Mesendoderm (in vitro differentiated cells): ENCODE results near the gene BTN3A1.

Experiments used
- DNase-seq: peaks from one replicate; pipeline ENCODE4 v3.0.0; 2013
- H2AK5ac ChIP-seq: 2 replicates; pipeline ENCODE4 v1.6.1; 2013; ENCODE audit warnings: low read length, inconsistent platforms
- H2BK120ac ChIP-seq: 2 replicates; pipeline ENCODE4 v1.6.1; 2013; ENCODE audit warnings: low read depth, mild to moderate bottlenecking, low read length, moderate library complexity, mixed read lengths
- H2BK15ac ChIP-seq: replicated peaks from 2 replicates; pipeline ENCODE4 v1.6.1; 2013; ENCODE audit warnings: low read depth, mild to moderate bottlenecking, moderate library complexity
- H2BK5ac ChIP-seq: 2 replicates; pipeline ENCODE4 v1.6.1; 2013; ENCODE audit warnings: low read length, inconsistent platforms
- H3K18ac ChIP-seq: 2 replicates; pipeline ENCODE4 v1.6.1; 2013; ENCODE audit warnings: mild to moderate bottlenecking, low read length, mixed read lengths
- H3K23ac ChIP-seq: one replicate; pipeline ENCODE4 v1.6.1; 2013; ENCODE audit warnings: low read length
- H3K27ac ChIP-seq: 2 replicates; pipeline ENCODE4 v1.5.1; 2013; ENCODE audit warnings: low read depth, mild to moderate bottlenecking, inconsistent platforms, low read length, moderate library complexity
- H3K27me3 ChIP-seq: 2 replicates; pipeline ENCODE4 v1.6.1; 2013; ENCODE audit warnings: low read length, control low read depth, mild to moderate bottlenecking, inconsistent platforms; ENCODE audit not compliant: insufficient read depth, poor library complexity
- H3K36me3 ChIP-seq: 2 replicates; pipeline ENCODE4 v1.6.1; 2013; ENCODE audit warnings: low read length, inconsistent platforms; ENCODE audit not compliant: control insufficient read depth, insufficient read depth
- H3K4ac ChIP-seq: one replicate; pipeline ENCODE4 v1.6.1; 2013; ENCODE audit warnings: low read depth, mild to moderate bottlenecking, low read length, moderate library complexity
- H3K4me1 ChIP-seq: 2 replicates; pipeline ENCODE4 v1.6.1; 2013; ENCODE audit warnings: low read depth, low read length, inconsistent platforms; ENCODE audit not compliant: control insufficient read depth
- H3K4me2 ChIP-seq: 2 replicates; pipeline ENCODE4 v1.6.1; 2013; ENCODE audit warnings: low read length
- H3K4me3 ChIP-seq: 2 replicates; pipeline ENCODE4 v1.5.1; 2013; ENCODE audit warnings: mild to moderate bottlenecking, low read length
- H3K56ac ChIP-seq: one replicate; pipeline ENCODE4 v1.6.1; 2013; ENCODE audit warnings: low read length
- H3K79me1 ChIP-seq: 2 replicates; pipeline ENCODE4 v1.6.1; 2013; ENCODE audit warnings: low read length, inconsistent platforms
- H3K79me2 ChIP-seq: 2 replicates; pipeline ENCODE4 v1.6.1; 2013; ENCODE audit warnings: mild to moderate bottlenecking, low read length; ENCODE audit not compliant: control insufficient read depth, insufficient read depth
- H3K9ac ChIP-seq: 2 replicates; pipeline ENCODE4 v1.6.1; 2013; ENCODE audit warnings: low read length, inconsistent platforms
- H4K5ac ChIP-seq: one replicate; pipeline ENCODE4 v1.6.1; 2013; ENCODE audit warnings: low read length
- H4K8ac ChIP-seq: one replicate; pipeline ENCODE4 v1.6.1; 2013; ENCODE audit warnings: low read depth, mild to moderate bottlenecking, control low read depth, low read length, moderate library complexity
- WGBS: extraction: QIAGEN DNeasy Blood & Tissue Kit; methylation state at CpG from one replicate; pipeline ENCODE4 v1.1.7; 2013; ENCODE audit warnings: low lambda C conversion rate, missing lambda C conversion rate; ENCODE audit not compliant: insufficient coverage; ENCODE audit errors: extremely low coverage; 5-methylcytosine and 5-hydroxymethylcytosine counted together

Gene BTN3A1

GRCh38 chr6:26359765-26360164 lies 42.3 kb upstream of the BTN3A1 start:
- H3K27me3 ChIP-seq, result no peaks in the 10 kb centered on the region
- no peaks in the 10 kb centered on the region for H3K79me1 ChIP-seq
- H3K4me1 ChIP-seq, result peaks cover 5% of the 10 kb centered on the region
- H3K23ac ChIP-seq, result no peak overlapping the region
- no CpG with 5 or more reads among the region's 5 CpGs for WGBS
- H3K9ac ChIP-seq, result no peak overlapping the region
- no peak overlapping the region for H3K4ac ChIP-seq
- H4K5ac ChIP-seq, result no peak overlapping the region
- no peaks in the 10 kb centered on the region for H3K79me2 ChIP-seq
- H4K8ac ChIP-seq, result no peak overlapping the region
- no peak overlapping the region for H3K27ac ChIP-seq
- H3K56ac ChIP-seq, result no peak overlapping the region
- H2AK5ac ChIP-seq, result no peak overlapping the region
- no peak overlapping the region for H3K4me3 ChIP-seq
- no peak overlapping the region for H3K4me2 ChIP-seq
- H2BK120ac ChIP-seq, result no peak overlapping the region
- no peak overlapping the region for H2BK15ac ChIP-seq
- H2BK5ac ChIP-seq, result no peak overlapping the region
- H3K36me3 ChIP-seq, result no peaks in the 10 kb centered on the region
- no peak for DNase-seq
- H3K18ac ChIP-seq, result no peak overlapping the region

GRCh38 chr6:26360451-26361416 lies 41.3 kb upstream of the BTN3A1 start:
- H3K23ac ChIP-seq, result no peak overlapping the region
- no peak overlapping the region for H3K4me3 ChIP-seq
- no peak overlapping the region for H3K27ac ChIP-seq

GRCh38 chr6:26361544-26361943 lies 40.5 kb upstream of the BTN3A1 start:
- H3K4me3 ChIP-seq, result no peak overlapping the region
- H3K4ac ChIP-seq, result no peak overlapping the region
- WGBS, result no CpG with 5 or more reads among the region's 5 CpGs
- no peak overlapping the region for H2BK120ac ChIP-seq
- H2AK5ac ChIP-seq, result no peak overlapping the region
- H3K18ac ChIP-seq, result no peak overlapping the region
- no peak overlapping the region for H3K23ac ChIP-seq
- H3K27me3 ChIP-seq, result no peaks in the 10 kb centered on the region
- no peak overlapping the region for H3K4me2 ChIP-seq
- no peak overlapping the region for H4K8ac ChIP-seq
- no peak overlapping the region for H2BK15ac ChIP-seq
- H3K79me2 ChIP-seq, result no peaks in the 10 kb centered on the region
- no peaks in the 10 kb centered on the region for H3K4me1 ChIP-seq
- no peak overlapping the region for H3K9ac ChIP-seq
- no peak overlapping the region for H2BK5ac ChIP-seq
- H3K36me3 ChIP-seq, result no peaks in the 10 kb centered on the region
- H3K79me1 ChIP-seq, result no peaks in the 10 kb centered on the region
- no peak overlapping the region for H3K27ac ChIP-seq
- no peak for DNase-seq
- no peak overlapping the region for H4K5ac ChIP-seq
- no peak overlapping the region for H3K56ac ChIP-seq

More at GRCh38 chr6:26360451-26361416, 41.3 kb upstream of the BTN3A1 start:
- H3K27me3 ChIP-seq, result no peaks in the 10 kb centered on the region
- H2BK120ac ChIP-seq, result no peak overlapping the region
- H4K8ac ChIP-seq, result no peak overlapping the region
- DNase-seq, result no peak
- no CpG with 5 or more reads among the region's 14 CpGs for WGBS
- H4K5ac ChIP-seq, result no peak overlapping the region
- H2BK5ac ChIP-seq, result no peak overlapping the region
- H3K56ac ChIP-seq, result no peak overlapping the region
- no peaks in the 10 kb centered on the region for H3K4me1 ChIP-seq
- H3K79me1 ChIP-seq, result no peaks in the 10 kb centered on the region
- H3K18ac ChIP-seq, result no peak overlapping the region
- no peak overlapping the region for H3K9ac ChIP-seq
- H3K4ac ChIP-seq, result no peak overlapping the region
- no peak overlapping the region for H2AK5ac ChIP-seq
- no peak overlapping the region for H2BK15ac ChIP-seq
- no peaks in the 10 kb centered on the region for H3K36me3 ChIP-seq
- H3K79me2 ChIP-seq, result no peaks in the 10 kb centered on the region
- H3K4me2 ChIP-seq, result no peak overlapping the region

GRCh38 chr6:26362093-26362835 lies 39.8 kb upstream of the BTN3A1 start:
- H3K27ac ChIP-seq, result no peak overlapping the region
- H3K56ac ChIP-seq, result no peak overlapping the region
- no peaks in the 10 kb centered on the region for H3K79me2 ChIP-seq
- no peaks in the 10 kb centered on the region for H3K27me3 ChIP-seq
- H3K36me3 ChIP-seq, result no peaks in the 10 kb centered on the region
- H3K9ac ChIP-seq, result no peak overlapping the region
- H2AK5ac ChIP-seq, result no peak overlapping the region
- H3K4me3 ChIP-seq, result no peak overlapping the region
- H3K79me1 ChIP-seq, result no peaks in the 10 kb centered on the region
- H4K5ac ChIP-seq, result no peak overlapping the region
- no peak for DNase-seq
- H2BK120ac ChIP-seq, result no peak overlapping the region
- no peak overlapping the region for H3K18ac ChIP-seq
- H2BK5ac ChIP-seq, result no peak overlapping the region
- no peak overlapping the region for H3K4me2 ChIP-seq
- no CpG with 5 or more reads among the region's 9 CpGs for WGBS
- no peaks in the 10 kb centered on the region for H3K4me1 ChIP-seq
- no peak overlapping the region for H4K8ac ChIP-seq
- H3K4ac ChIP-seq, result no peak overlapping the region
- no peak overlapping the region for H2BK15ac ChIP-seq
- H3K23ac ChIP-seq, result no peak overlapping the region

- Histone ChIP-seq H3K79me2 (no peaks in the 10 kb centered on the region), H3K56ac (no peak overlapping the region), H4K8ac (no peak overlapping the region), H2BK120ac (no peak overlapping the region), H3K23ac (no peak overlapping the region), H3K4me2 (no peak overlapping the region), H2BK5ac (no peak overlapping the region), H3K4ac (no peak overlapping the region), H3K9ac (no peak overlapping the region), H4K5ac (no peak overlapping the region), H2BK15ac (no peak overlapping the region), H3K79me1 (no peaks in the 10 kb centered on the region), H3K18ac (no peak overlapping the region), H3K27me3 (no peaks in the 10 kb centered on the region), H2AK5ac (no peak overlapping the region), H3K4me1 (no peaks in the 10 kb centered on the region), H3K36me3 (no peaks in the 10 kb centered on the region), H3K27ac (no peak overlapping the region), H3K4me3 (no peak overlapping the region)
- WGBS, result 100% methylated on average over 1 of the region's 3 CpGs
- DNase-seq, result no peak
Measured at GRCh38 chr6:26362836-26363220, 39.2 kb upstream of the BTN3A1 start.
